NOMO-1 treated with DMSO at 0.1 percent for 48 hours (cell line): ENCODE measurements around the gene TGFB3.
"Not testable (repeated sequence)": the region's sequence is repeated elsewhere in the genome, so short reads cannot be mapped to it uniquely, and the experiment has no call there.

Experiments
- DNase-seq: peaks from one replicate; lab custom pipeline; 2025; ENCODE audit not compliant: unreplicated experiment; lab: John Stamatoyannopoulos, UW

Gene TGFB3

DNA sequence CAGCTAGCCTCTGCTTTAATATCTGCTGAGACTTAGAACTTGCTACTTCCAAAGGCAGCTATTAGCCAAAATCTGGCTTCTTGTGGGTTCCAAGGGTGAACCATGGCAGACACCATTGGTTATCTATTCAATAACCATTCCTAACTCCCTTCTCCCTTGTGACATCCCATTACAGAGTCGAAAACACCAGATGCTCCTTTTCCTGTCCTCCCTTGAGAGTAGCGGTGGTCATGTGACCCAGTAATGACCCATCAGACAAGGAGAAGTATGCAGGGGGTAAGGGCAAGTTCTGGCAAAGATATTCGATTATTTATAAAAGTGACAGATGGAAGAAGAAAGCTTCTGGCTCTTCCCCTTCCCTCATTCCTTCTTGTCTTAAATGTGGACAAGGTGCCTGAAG is 20.1 kb downstream of the TGFB3 start:
- DNase-seq: no peak

- no peak for DNase-seq
These were observed 21.6 kb downstream of the TGFB3 start for GRCh38 chr14:75960231-75960630.

DNA sequence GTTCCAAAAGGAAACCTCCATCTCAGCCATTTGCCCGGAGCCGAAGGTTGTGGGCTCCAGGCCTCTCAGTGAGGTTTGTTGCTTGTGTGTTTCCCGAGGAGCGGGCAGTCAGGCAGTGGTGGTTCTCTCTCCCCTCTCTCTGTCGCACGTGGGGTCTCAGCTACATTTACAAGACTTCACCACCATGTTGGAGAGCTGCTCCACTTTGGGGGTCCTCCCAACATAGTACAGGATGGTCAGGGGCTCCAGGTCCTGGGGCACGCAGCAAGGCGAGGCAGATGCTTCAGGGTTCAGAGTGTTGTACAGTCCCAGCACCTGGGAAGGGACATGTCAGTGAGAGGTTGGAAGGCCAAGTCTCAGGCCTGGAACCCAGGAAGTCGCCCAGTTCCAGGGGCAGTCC is 22.8 kb downstream of the TGFB3 start:
- no peak for DNase-seq

- DNase-seq: no peak
These were observed 29.3 kb downstream of the TGFB3 start for GRCh38 chr14:75952489-75952888.

- no peak for DNase-seq
These were observed 35.0 kb downstream of the TGFB3 start for GRCh38 chr14:75946785-75947184.

GRCh38 chr14:75944607-75945241 is 37.1 kb downstream of the TGFB3 start:
- no peak for DNase-seq

GRCh38 chr14:75941030-75941429 is 40.8 kb downstream of the TGFB3 start:
- no peak for DNase-seq

DNA sequence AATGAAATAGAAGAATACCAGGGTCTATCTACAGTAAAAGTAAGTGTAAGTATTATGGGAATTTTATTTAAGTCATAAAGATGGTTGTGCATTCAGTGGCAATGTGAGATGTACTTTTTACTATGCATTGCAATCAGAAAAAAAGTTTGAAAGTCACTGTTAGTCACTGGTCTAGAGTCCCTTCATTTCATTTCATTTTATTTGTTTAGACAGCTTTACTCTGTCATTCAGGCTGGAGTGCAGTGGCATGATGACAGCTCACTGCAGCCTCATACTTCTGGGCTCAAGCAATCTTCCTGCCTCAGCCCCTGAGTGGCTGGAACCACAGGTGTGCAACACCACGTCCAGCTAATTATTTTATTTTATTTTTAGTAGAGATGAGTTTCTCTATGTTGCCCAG is 42.6 kb downstream of the TGFB3 start:
- DNase-seq: no peak

- no peak for DNase-seq
These were observed 46.7 kb downstream of the TGFB3 start for GRCh38 chr14:75934998-75935628.

DNA sequence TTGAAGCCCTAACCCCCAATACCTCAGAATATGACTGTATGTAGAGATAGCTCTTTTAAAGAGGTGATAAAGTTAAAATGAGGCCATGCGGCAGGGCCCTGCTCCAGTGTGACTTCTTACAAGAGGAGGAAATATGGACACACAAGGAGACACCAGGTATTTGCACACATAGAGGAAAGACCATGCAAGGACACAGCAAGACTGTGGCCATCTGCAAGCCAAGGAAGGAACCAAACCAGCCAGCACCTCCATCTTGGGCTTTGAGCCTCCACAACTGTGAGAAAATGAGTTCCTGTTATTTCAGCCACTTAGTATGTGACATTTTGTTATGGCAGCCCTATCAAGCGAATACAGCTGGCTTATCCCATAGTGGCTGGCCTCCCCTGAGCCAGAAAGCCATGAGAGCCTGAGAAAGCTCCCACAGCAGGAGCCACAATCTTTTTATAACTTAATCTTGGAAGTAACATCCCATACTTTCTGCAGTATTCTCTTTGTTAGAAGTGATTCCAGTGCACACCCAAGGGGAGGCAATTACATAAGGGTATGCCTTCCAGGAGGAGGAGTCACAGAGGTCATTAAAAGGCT is 48.0 kb downstream of the TGFB3 start:
- no peak for DNase-seq

DNA sequence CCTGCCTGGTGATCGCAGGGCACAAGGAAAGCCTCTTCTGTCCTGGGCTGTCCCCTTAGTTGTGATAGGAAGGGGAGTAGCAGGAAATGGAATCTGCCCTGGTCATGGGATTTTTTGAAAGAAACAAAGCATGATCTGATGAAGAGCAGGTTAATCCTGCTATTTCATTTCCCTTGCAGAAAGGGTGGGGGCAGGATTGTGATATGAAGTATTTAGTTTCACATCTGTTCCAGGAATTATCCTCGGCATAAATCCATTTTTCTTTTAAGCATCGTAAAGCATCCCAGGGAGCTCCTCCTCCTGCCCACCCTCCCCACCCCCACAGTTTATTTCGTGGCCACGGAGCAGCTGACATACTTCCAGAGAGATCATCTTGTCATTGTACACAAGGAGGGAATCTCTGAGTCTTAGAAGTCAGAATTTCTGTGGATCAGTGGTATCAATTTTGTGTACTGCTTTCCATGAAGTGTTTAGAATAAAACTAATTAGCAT is 53.1 kb downstream of the TGFB3 start:
- no peak for DNase-seq

GRCh38 chr14:75927564-75928087 is 54.2 kb downstream of the TGFB3 start:
- no peak for DNase-seq

DNA sequence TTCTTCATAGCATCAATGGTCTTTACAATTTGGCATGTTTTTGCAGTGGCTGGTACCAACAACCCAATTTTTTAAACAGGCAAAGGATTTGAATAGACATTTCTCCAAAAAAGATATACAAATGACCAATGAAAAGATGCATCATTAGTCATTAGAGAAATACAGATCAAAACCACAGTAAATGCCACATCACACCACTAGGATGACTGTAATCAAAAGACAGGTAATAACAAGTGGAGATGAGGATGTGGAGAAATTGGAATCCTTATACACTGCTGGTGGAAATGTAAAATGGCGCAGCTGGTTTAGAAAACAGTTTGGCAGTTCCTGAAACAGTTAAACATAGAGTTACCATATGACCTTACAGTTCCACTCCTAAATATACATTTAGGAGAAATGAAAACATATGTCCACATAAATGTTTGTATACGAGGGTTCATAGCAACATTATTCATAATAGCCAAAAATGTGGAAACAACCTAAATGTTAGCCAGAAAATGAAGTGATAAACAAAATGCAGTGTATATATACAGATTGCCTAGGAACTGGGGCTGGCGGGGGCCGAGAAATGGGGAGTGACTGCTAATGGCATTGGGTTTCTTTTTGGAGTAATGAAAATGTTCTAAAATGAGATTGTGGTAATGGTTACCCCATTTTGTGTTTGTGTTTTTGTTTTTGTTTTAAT is 55.2 kb downstream of the TGFB3 start:
- DNase-seq: no peak

DNA sequence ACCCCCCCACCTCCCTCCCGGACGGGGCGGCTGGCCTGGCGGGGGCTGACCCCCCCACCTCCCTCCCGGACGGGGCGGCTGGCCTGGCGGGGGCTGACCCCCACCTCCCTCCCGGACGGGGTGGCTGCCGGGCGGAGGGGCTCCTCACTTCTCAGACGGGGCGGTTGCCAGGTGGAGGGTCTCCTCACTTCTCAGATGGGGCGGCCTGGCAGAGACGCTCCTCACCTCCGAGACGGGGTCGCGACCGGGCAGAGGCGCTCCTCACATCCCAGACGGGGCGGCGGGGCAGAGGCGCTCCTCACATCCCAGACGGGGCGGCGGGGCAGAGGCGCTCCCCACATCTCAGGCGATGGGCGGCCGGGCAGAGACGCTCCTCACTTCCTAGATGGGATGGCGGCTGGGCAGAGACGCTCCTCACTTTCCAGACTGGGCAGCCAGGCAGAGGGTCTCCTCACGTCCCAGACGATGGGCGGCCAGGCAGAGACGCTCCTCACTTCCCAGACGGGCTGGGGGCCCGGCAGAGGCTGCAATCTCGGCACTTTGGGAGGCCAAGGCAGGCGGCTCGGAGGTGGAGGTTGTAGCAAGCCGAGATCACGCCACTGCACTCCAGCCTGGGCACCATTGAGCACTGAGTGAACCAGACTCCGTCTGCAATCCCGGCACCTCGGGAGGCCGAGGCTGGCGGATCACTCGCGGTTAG is 56.5 kb downstream of the TGFB3 start:
- not testable (repeated sequence) for DNase-seq

GRCh38 chr14:75920421-75920820 is 61.4 kb downstream of the TGFB3 start:
- DNase-seq: not testable (repeated sequence)

DNA sequence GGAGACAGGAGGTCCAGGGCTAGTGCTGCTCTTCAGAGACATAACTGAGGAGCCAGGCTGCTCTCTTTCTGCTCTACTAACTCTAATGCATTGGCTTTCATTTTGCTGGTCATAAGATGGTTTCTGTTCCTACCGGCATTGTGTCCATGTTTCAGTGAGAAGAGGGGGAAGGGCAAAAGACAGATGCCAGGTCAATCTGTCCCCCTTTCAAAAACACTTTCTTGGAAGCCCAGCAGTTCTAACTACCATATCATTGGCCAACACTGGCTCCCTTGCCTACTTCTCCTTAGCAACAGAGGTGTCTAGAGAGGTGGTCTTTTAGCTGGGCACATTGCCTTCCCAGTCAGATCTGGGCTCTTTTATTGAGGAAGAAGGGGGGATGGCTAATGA is 63.9 kb downstream of the TGFB3 start:
- DNase-seq: no peak

- DNase-seq: no peak
These were observed 64.4 kb downstream of the TGFB3 start for GRCh38 chr14:75917322-75917945.

DNA sequence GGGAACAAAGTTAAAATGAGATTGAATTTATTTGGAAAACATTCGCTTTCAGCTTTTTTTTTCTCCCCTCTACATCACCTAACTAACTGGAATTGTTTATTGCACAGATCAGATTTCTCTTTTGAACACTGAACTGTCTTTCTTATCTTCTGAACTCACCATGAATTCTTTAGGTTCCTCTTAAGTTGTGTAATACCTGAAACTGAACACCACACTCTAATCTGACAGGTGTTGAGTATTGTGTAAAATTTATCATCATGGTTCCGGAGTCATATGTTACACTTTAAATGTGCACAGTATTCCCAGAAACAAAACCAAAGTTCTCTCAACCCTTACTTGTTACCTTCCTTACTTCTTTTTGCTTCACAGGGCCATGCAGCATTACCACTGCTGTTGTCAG is 66.8 kb downstream of the TGFB3 start:
- no peak for DNase-seq

DNA sequence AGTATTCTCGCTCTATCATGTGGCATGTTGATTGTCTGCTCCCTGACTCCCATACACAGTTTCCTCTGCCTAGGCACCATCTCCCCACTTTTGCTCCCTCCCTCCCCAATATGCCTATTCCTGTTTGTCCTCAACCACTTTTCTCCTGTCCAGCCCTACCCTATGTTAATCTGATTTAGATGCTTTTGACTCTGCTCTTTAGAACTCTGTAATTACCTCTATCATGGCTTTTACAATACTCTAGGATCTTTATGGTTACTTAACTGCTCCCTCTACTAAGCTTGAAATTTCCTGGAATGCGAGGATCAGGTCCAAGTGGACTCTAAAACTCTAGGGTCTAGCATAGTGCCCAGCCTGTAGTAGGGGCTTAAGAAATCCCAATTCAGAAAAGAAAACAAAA is 68.6 kb downstream of the TGFB3 start:
- no peak for DNase-seq

- no peak for DNase-seq
These were observed 69.9 kb downstream of the TGFB3 start for GRCh38 chr14:75911883-75912282.

DNA sequence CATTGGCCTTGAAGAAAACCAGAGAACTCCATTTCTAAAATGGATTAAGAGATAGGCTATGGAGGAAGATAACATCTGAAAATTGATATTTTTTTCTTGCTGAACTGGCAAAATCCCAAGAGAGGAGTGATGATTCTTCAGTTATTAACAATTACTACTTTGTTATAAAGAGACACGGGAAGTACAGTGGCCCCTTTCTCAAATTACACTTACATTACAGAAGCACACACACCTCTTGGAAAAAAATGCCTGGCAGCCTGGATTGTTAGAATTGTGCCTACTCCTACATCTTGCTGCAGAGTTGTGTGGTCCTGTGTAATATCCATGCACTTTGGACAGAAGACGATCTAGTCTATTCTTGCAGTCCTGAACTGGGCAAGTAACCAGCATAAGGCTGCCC is 71.7 kb downstream of the TGFB3 start:
- no peak for DNase-seq
